ENCODE results near the gene GDF10.

GDF10 gene

GRCh38 chr10:47297866-47298540 lies 2.0 kb upstream of the GDF10 start:
- Histone ChIP-seq H3K4me3 (ENCODE audit: low read depth, low read length) (no peak overlapping the region), H3K9me3 (ENCODE audit: insufficient read depth, low read depth, low read length) (peaks cover 1% of the 10 kb centered on the region), H3K27ac (ENCODE audit: low read depth, low read length) (no peak overlapping the region), H4K91ac (ENCODE audit: low read depth, low read length) (no peak overlapping the region), H3K36me3 (ENCODE audit: control insufficient read depth in 1 of 2, insufficient read depth in 2 of 2, low read length in 2 of 2) (no peaks in the 10 kb centered on the region), H2BK5ac (ENCODE audit: low read depth, low read length, poor library complexity) (no peak overlapping the region), H2BK12ac (ENCODE audit: low read length) (no peak overlapping the region), H2AK5ac (ENCODE audit: low read length) (no peak overlapping the region), H3K79me1 (ENCODE audit: low read length) (no peaks in the 10 kb centered on the region), H3K23ac (ENCODE audit: low read length) (no peak overlapping the region), H3K14ac (ENCODE audit: low read length) (no peak overlapping the region), H3K79me2 (ENCODE audit: control insufficient read depth, insufficient read depth, low read length, poor library complexity) (no peaks in the 10 kb centered on the region), H3K9ac (ENCODE audit: low read length) (no peak overlapping the region), H2AFZ (ENCODE audit: insufficient read depth, low read length, poor library complexity) (no peak overlapping the region), H3K4ac (ENCODE audit: low read depth, low read length) (no peak overlapping the region), H4K8ac (ENCODE audit: low read depth, low read length) (no peak overlapping the region), H3K4me2 (ENCODE audit: low read length) (no peak overlapping the region), H3K18ac (ENCODE audit: low read length) (no peak overlapping the region), H3K27me3 (ENCODE audit: insufficient read depth, low read length) (peaks cover 31% of the 10 kb centered on the region), H4K12ac (ENCODE audit: low read depth, low read length) (no peak overlapping the region), H3K4me1 (ENCODE audit: control insufficient read depth in 1 of 2, insufficient read depth in 2 of 2, low read length in 2 of 2) (peaks cover 4 to 9% of the 10 kb centered on the region in 2 experiments), H2BK120ac (ENCODE audit: insufficient read depth, low read length, poor library complexity) (no peak overlapping the region)
- no CpG with 5 or more reads among the region's 12 CpGs for WGBS (ENCODE audit: extremely low coverage, insufficient coverage, insufficient read length)
- no peak for DNase-seq

DNA sequence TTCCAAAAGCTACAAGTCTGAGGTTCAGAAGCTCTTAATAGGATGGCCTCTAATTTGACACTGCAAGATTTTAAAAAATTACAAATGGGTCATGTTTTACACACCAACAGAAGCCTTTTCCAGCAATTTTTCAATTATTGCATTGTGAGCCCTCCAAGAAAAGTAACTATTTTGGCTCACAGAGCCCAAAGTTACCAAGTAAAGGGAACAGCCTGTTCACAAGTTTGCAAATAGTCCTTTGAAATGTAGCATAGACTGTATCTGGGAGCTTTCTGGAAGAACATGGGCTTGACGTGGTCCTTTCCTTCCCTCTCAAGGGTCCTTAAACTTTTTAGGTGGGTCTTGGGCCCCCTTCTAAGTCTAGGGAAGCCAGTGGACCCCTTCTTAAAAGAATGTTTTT lies 1.3 kb upstream of the GDF10 start:
- H3K14ac ChIP-seq (ENCODE audit: low read length) = no peak overlapping the region
- H3K27ac ChIP-seq (ENCODE audit: low read depth, low read length) = no peak overlapping the region
- H3K9me3 ChIP-seq (ENCODE audit: insufficient read depth, low read depth, low read length) = peaks cover 1% of the 10 kb centered on the region
- H3K4me3 ChIP-seq (ENCODE audit: low read depth, low read length) = no peak overlapping the region
- no peak overlapping the region for H3K4me2 ChIP-seq (ENCODE audit: low read length)
- no peak for DNase-seq
- no peak overlapping the region for H3K4ac ChIP-seq (ENCODE audit: low read depth, low read length)
- peaks cover 31% of the 10 kb centered on the region for H3K27me3 ChIP-seq (ENCODE audit: insufficient read depth, low read length)
- no peak overlapping the region for H4K8ac ChIP-seq (ENCODE audit: low read depth, low read length)
- H2BK120ac ChIP-seq (ENCODE audit: insufficient read depth, low read length, poor library complexity) = no peak overlapping the region
- H4K91ac ChIP-seq (ENCODE audit: low read depth, low read length) = no peak overlapping the region
- H2BK12ac ChIP-seq (ENCODE audit: low read length) = no peak overlapping the region
- no CpG with 5 or more reads among the region's 1 CpG for WGBS (ENCODE audit: extremely low coverage, insufficient coverage, insufficient read length)
- no peak overlapping the region for H3K9ac ChIP-seq (ENCODE audit: low read length)
- no peaks in the 10 kb centered on the region for H3K79me1 ChIP-seq (ENCODE audit: low read length)
- H3K79me2 ChIP-seq (ENCODE audit: control insufficient read depth, insufficient read depth, low read length, poor library complexity) = no peaks in the 10 kb centered on the region
- no peak overlapping the region for H3K23ac ChIP-seq (ENCODE audit: low read length)
- H2AK5ac ChIP-seq (ENCODE audit: low read length) = no peak overlapping the region
- no peak overlapping the region for H2AFZ ChIP-seq (ENCODE audit: insufficient read depth, low read length, poor library complexity)
- H3K18ac ChIP-seq (ENCODE audit: low read length) = no peak overlapping the region
- H3K4me1 ChIP-seq (ENCODE audit: control insufficient read depth in 1 of 2, insufficient read depth in 2 of 2, low read length in 2 of 2) = peaks cover 4 to 9% of the 10 kb centered on the region in 2 experiments
- H2BK5ac ChIP-seq (ENCODE audit: low read depth, low read length, poor library complexity) = no peak overlapping the region
- H3K36me3 ChIP-seq (ENCODE audit: control insufficient read depth in 1 of 2, insufficient read depth in 2 of 2, low read length in 2 of 2) = no peaks in the 10 kb centered on the region
- H4K12ac ChIP-seq (ENCODE audit: low read depth, low read length) = no peak overlapping the region

DNA sequence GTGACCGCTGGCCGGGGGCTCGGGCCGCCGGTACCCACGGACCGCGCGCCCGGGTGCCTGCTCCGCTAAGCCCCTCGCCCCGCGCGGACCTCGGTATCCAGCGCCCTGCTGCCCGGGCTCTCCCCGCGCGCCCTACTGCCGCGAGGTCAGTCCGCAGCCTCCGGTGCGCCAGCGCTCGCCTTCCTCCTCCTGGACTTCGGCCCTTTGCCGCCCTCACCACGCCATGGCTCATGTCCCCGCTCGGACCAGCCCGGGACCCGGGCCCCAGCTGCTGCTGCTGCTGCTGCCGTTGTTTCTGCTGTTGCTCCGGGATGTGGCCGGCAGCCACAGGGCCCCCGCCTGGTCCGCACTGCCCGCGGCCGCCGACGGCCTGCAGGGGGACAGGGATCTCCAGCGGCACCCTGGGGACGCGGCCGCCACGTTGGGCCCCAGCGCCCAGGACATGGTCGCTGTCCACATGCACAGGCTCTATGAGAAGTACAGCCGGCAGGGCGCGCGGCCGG lies 483 bp downstream of the GDF10 start:
- H3K9me3 ChIP-seq (ENCODE audit: insufficient read depth, low read depth, low read length) = peaks cover 1% of the 10 kb centered on the region
- no peak overlapping the region for H3K14ac ChIP-seq (ENCODE audit: low read length)
- no peak overlapping the region for H4K8ac ChIP-seq (ENCODE audit: low read depth, low read length)
- H4K12ac ChIP-seq (ENCODE audit: low read depth, low read length) = no peak overlapping the region
- no peak overlapping the region for H2BK5ac ChIP-seq (ENCODE audit: low read depth, low read length, poor library complexity)
- H3K4me2 ChIP-seq (ENCODE audit: low read length) = peak overlapping the region; percentile 65
- no peaks in the 10 kb centered on the region for H3K36me3 ChIP-seq (ENCODE audit: control insufficient read depth in 1 of 2, insufficient read depth in 2 of 2, low read length in 2 of 2)
- DNase-seq = peak in 1 of 2 donors; percentile 15
- no peaks in the 10 kb centered on the region for H3K79me1 ChIP-seq (ENCODE audit: low read length)
- no peak overlapping the region for H4K91ac ChIP-seq (ENCODE audit: low read depth, low read length)
- no peak overlapping the region for H3K27ac ChIP-seq (ENCODE audit: low read depth, low read length)
- WGBS (ENCODE audit: extremely low coverage, insufficient coverage, insufficient read length) = no CpG with 5 or more reads among the region's 57 CpGs
- H3K4me3 ChIP-seq (ENCODE audit: low read depth, low read length) = peak overlapping the region; percentile 44
- no peak overlapping the region for H3K18ac ChIP-seq (ENCODE audit: low read length)
- peaks cover 31% of the 10 kb centered on the region for H3K27me3 ChIP-seq (ENCODE audit: insufficient read depth, low read length)
- H2AFZ ChIP-seq (ENCODE audit: insufficient read depth, low read length, poor library complexity) = no peak overlapping the region
- no peak overlapping the region for H2BK120ac ChIP-seq (ENCODE audit: insufficient read depth, low read length, poor library complexity)
- no peak overlapping the region for H2AK5ac ChIP-seq (ENCODE audit: low read length)
- no peak overlapping the region for H2BK12ac ChIP-seq (ENCODE audit: low read length)
- H3K23ac ChIP-seq (ENCODE audit: low read length) = no peak overlapping the region
- H3K4ac ChIP-seq (ENCODE audit: low read depth, low read length) = no peak overlapping the region
- no peak overlapping the region for H3K9ac ChIP-seq (ENCODE audit: low read length)
- peaks cover 4 to 9% of the 10 kb centered on the region in 2 experiments for H3K4me1 ChIP-seq (ENCODE audit: control insufficient read depth in 1 of 2, insufficient read depth in 2 of 2, low read length in 2 of 2)
- no peaks in the 10 kb centered on the region for H3K79me2 ChIP-seq (ENCODE audit: control insufficient read depth, insufficient read depth, low read length, poor library complexity)

DNA sequence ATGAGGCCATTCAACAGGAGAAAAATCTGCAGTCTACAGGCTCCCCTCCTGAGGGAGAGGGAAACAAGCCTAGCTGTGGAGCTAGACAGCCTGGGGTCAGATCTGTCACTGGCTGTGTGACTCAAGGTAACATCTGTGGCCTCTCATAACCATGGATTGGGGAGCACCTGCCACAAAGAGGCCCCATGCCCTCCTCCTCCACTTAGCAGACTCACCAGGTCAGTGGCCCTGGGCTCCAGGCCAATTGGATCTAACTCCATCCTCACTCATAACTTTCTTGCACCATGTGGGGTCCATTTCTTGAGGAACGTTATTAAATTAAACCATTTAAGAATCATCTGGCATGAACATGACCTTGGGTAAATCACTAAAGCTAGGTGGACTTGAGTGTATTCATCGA lies 1.8 kb downstream of the GDF10 start:
- no peak overlapping the region for H3K9ac ChIP-seq (ENCODE audit: low read length)
- no peak overlapping the region for H2BK5ac ChIP-seq (ENCODE audit: low read depth, low read length, poor library complexity)
- no peak overlapping the region for H3K4ac ChIP-seq (ENCODE audit: low read depth, low read length)
- no peak overlapping the region for H2BK120ac ChIP-seq (ENCODE audit: insufficient read depth, low read length, poor library complexity)
- no peak overlapping the region for H2AK5ac ChIP-seq (ENCODE audit: low read length)
- H3K79me1 ChIP-seq (ENCODE audit: low read length) = no peaks in the 10 kb centered on the region
- WGBS (ENCODE audit: extremely low coverage, insufficient coverage, insufficient read length) = no CpG with 5 or more reads among the region's 2 CpGs
- H3K18ac ChIP-seq (ENCODE audit: low read length) = no peak overlapping the region
- no peaks in the 10 kb centered on the region for H3K79me2 ChIP-seq (ENCODE audit: control insufficient read depth, insufficient read depth, low read length, poor library complexity)
- peaks cover 4 to 9% of the 10 kb centered on the region in 2 experiments for H3K4me1 ChIP-seq (ENCODE audit: control insufficient read depth in 1 of 2, insufficient read depth in 2 of 2, low read length in 2 of 2)
- H3K36me3 ChIP-seq (ENCODE audit: control insufficient read depth in 1 of 2, insufficient read depth in 2 of 2, low read length in 2 of 2) = no peaks in the 10 kb centered on the region
- H3K23ac ChIP-seq (ENCODE audit: low read length) = no peak overlapping the region
- no peak overlapping the region for H4K8ac ChIP-seq (ENCODE audit: low read depth, low read length)
- peaks cover 31% of the 10 kb centered on the region for H3K27me3 ChIP-seq (ENCODE audit: insufficient read depth, low read length)
- no peak overlapping the region for H3K4me3 ChIP-seq (ENCODE audit: low read depth, low read length)
- H3K27ac ChIP-seq (ENCODE audit: low read depth, low read length) = no peak overlapping the region
- peaks cover 1% of the 10 kb centered on the region for H3K9me3 ChIP-seq (ENCODE audit: insufficient read depth, low read depth, low read length)
- no peak overlapping the region for H4K12ac ChIP-seq (ENCODE audit: low read depth, low read length)
- no peak overlapping the region for H3K4me2 ChIP-seq (ENCODE audit: low read length)
- no peak overlapping the region for H3K14ac ChIP-seq (ENCODE audit: low read length)
- no peak overlapping the region for H4K91ac ChIP-seq (ENCODE audit: low read depth, low read length)
- no peak for DNase-seq
- no peak overlapping the region for H2AFZ ChIP-seq (ENCODE audit: insufficient read depth, low read length, poor library complexity)
- H2BK12ac ChIP-seq (ENCODE audit: low read length) = no peak overlapping the region

Data from trophoblast cell (in vitro differentiated cells and primary cell).